ENCODE data around the gene CLEC2A.

DNA sequence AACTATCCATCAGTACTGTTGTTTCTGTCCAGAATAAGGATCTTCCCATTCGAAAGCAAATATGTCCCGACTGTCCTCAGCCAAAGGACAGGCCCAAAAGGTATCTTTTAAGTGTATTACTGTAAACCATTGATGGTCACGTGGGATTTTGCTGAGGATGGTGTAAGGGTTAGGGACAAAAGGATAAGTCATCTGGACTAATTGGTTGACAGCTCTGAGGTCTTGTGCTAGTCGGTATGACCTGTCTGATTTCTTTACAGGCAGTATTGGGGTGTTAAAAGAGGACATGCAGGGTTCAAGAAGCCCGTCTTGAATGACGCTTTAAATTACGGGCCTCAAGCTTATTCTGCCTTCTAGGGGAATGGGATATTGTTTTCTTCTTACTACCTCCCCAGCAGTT is 24.4 kb downstream of the CLEC2A start:
- TF ChIP-seq, protein P1, sequence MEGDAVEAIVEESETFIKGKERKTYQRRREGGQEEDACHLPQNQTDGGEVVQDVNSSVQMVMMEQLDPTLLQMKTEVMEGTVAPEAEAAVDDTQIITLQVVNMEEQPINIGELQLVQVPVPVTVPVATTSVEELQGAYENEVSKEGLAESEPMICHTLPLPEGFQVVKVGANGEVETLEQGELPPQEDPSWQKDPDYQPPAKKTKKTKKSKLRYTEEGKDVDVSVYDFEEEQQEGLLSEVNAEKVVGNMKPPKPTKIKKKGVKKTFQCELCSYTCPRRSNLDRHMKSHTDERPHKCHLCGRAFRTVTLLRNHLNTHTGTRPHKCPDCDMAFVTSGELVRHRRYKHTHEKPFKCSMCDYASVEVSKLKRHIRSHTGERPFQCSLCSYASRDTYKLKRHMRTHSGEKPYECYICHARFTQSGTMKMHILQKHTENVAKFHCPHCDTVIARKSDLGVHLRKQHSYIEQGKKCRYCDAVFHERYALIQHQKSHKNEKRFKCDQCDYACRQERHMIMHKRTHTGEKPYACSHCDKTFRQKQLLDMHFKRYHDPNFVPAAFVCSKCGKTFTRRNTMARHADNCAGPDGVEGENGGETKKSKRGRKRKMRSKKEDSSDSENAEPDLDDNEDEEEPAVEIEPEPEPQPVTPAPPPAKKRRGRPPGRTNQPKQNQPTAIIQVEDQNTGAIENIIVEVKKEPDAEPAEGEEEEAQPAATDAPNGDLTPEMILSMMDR (IDR thresholded peaks at IDR 0.05 in 8 of 11, conservative IDR thresholded peaks at IDR 0.05 in 3 of 11), result no peak
- TF ChIP-seq POLR2AphosphoS5 (IDR thresholded peaks at IDR 0.05) (no peak), POLR2A (IDR thresholded peaks at IDR 0.05) (no peak)

Measured in spleen (tissue), 7 donors.